HG02678 (cell line): Measurements from ENCODE around the gene IGFL4.
A peak's percentile ranks its signal among the peaks of the same experiment; 100 is the strongest.

Source experiments
- ATAC-seq: cut with Tn5 transposase; IDR thresholded peaks from one replicate; pipeline ENCODE4 v1.9.1; 2021; ENCODE audit warnings: mild to moderate bottlenecking, moderate library complexity; ENCODE audit not compliant: unreplicated experiment

The IGFL4 gene

GRCh38 chr19:45995715-45996385 lies 45.0 kb downstream of the IGFL4 start:
- no peak for ATAC-seq

GRCh38 chr19:45994998-45995714 lies 45.6 kb downstream of the IGFL4 start, which contains the start of gene CCDC61:
Gene CCDC61 (plus strand): TSS chr19:45995467. CDS start chr19:46003019, 7,552 bp downstream.
- peak; percentile 95 for ATAC-seq

- peak; percentile 1 for ATAC-seq
Observed at GRCh38 chr19:45994456-45994997, 46.3 kb downstream of the IGFL4 start.

- no peak for ATAC-seq
Observed at GRCh38 chr19:45990113-45990728, 50.6 kb downstream of the IGFL4 start.
